ENCODE data around the gene HDAC5. TPM values are rescaled to one million over a fixed set of nuclear protein-coding genes. Genes with fewer than 3 reads are reported as not detected.
A peak's percentile ranks its signal among the peaks of the same experiment; 100 is the strongest.
"Not testable (repeated sequence)": the region's sequence is repeated elsewhere in the genome, so short reads cannot be mapped to it uniquely, and the experiment has no call there.

HDAC5 gene
- total RNA-seq, 2 donors from 2014 or later: 28.5 to 51.7 TPM

- no peak for DNase-seq (ENCODE audit: low spot score)
Observed at GRCh38 chr17:44115585-44116415, 7.6 kb downstream of the HDAC5 start.

DNA sequence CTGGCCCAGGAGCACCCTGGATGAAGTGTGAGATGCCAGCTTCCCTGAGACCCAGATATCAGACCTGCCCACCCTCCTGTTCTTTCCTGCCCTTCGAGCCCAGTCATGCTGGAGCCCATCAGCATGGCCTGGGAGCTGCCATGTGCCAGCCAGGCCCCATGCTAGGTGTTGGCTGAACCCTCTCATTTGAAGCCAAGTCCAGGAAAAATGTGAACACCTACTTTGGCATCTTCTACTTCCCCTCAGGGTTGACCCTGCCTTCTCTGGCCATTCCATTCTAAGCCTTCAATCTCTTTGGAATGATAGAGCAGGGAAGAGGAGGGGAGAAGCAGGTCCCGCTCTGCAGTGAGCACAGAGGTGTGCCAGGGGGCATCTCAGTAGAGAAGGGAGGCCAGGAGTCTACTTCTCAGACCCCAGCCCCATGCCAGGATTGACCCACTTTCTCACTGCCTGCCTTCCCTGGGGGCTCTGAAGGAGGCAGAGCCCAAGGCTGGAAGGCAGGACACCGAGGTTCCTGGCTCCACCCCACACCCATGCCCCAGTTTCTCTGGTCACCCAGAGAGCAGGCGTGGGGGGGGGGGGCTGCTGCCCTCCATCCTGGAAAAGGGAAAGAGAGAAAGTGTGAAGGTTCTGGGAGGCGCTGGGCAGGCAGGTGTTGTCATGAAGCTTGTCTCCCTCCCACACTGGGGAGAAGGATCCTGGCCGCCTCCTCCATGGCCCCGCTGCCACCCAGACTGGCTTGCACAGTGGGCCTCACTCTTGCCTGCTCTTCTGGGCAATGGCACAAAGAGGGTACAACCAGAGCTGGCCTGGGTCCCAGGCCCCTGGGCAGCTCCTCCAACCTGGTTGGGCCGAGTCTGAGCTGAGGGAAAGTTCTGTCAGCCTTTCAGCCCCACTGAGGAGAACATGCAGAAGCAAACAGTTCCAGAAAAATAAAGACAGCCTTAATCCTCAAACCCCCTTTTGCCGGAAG lies 9.3 kb downstream of the HDAC5 start:
- no peak for DNase-seq (ENCODE audit: low spot score)
- intact Hi-C loops (cut with DNase I): loop anchor here in 1 of 2 donors (5.0 kb wide), 1 partner anchor 753 kb away; no protein-coding TSS in a partner anchor

More at GRCh38 chr17:44115585-44116415, 7.6 kb downstream of the HDAC5 start:
- intact Hi-C loops (cut with DNase I): loop anchor here in 1 of 2 donors (5.0 kb wide), 1 partner anchor 43 kb away; the partner anchor contains the start of gene G6PC3

GRCh38 chr17:44113382-44113781 lies 10.1 kb downstream of the HDAC5 start:
- intact Hi-C loops (cut with DNase I): loop anchor here in 1 of 2 donors (5.0 kb wide), 1 partner anchor 754 kb away; no protein-coding TSS in a partner anchor
- DNase-seq (ENCODE audit: low spot score): no peak

DNA sequence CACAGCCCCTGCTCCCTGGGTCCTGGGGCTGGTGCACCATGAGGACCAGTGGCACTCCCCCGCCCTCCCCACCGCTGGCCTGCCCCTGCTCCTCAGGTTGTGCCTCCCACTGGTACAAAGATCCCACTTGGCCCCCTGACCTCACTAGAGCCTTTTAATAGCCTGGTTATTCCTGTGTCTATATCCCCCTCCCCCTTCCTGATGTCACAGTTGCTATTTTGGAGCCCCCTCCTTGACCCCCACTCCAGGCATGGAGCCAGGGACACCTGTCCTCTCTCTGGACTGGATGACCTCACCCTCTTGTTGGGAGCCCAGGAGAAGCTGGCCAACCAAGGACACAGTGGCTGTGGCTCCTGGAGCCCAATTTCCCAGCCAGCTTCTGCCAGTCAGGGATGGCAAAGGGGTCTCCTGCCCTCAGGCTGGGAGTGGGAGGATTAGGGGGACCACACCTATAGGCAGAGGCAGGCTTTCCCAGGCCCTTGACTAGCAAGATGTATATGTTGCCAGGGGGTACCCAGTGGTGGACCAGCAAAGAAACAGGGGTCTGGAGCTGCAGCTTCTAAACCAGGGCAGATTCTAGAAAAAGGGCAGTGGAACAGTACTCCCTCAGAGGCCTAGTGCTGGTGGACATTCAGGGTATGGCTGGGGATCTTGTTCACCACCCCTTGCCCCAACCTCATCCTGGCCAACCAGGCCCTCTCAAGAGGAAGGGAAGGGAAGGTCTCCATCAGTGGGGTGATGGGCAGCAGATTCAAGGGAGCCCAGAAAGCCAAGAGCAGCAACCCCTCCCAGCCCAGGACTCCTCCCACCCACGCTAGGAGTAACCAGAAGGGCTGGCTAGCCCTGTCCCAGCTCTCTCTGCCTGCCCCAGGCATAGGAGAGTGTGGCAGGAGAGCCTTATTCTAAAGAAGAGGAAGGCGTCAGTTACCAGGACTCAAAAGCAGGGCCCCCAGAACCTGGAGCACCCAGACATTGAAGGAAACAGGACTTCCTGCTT lies 10.9 kb downstream of the HDAC5 start:
- no peak for DNase-seq (ENCODE audit: low spot score)
- intact Hi-C loops (cut with DNase I): loop anchor here in 1 of 2 donors (5.0 kb wide), 1 partner anchor 755 kb away; no protein-coding TSS in a partner anchor

- intact Hi-C loops (cut with DNase I): loop anchor here in 1 of 2 donors (5.0 kb wide), 1 partner anchor 756 kb away; no protein-coding TSS in a partner anchor
- no peak for DNase-seq (ENCODE audit: low spot score)
Observed at GRCh38 chr17:44111777-44112176, 11.7 kb downstream of the HDAC5 start.

GRCh38 chr17:44110823-44111633 lies 12.4 kb downstream of the HDAC5 start:
- peak; percentile 99 for DNase-seq (ENCODE audit: low spot score)
- intact Hi-C loops (cut with DNase I): loop anchor here in 1 of 2 donors (5.0 kb wide), 1 partner anchor 756 kb away; no protein-coding TSS in a partner anchor

DNA sequence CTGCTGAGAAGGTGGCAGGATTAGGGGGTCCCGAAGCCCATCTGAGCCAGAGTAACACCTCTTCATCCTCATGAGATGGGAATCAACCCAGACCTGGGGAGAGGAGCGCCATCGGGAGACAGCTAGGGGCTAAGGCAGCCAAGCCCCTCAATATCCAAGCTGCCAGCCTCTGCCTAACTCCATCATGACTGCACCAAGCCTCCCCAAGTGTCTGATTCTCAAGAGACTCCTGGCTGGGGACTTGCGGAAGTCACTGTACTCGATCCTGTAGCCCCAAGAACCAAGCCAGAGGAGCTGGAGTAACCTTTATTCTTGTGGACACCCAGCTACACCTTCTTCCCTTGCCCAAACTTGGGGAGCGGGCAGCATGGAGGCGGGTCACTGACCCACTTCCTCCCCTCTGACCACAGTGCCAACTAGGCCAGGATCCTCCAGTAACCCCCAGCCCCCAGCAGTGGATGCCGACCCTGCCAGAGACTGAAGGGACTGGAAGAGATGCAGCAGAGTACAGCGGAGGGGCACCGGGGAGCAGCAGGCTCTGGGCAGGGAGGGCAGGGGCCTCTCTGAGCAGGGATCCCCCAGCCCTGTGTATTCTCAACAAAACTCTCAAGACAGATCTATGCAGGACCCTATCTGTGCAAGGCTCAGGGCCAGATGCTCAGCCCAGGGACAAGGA lies 13.3 kb downstream of the HDAC5 start:
- DNase-seq (ENCODE audit: low spot score): no peak
- intact Hi-C loops (cut with DNase I): loop anchor here in 1 of 2 donors (5.0 kb wide), 1 partner anchor 757 kb away; no protein-coding TSS in a partner anchor

DNA sequence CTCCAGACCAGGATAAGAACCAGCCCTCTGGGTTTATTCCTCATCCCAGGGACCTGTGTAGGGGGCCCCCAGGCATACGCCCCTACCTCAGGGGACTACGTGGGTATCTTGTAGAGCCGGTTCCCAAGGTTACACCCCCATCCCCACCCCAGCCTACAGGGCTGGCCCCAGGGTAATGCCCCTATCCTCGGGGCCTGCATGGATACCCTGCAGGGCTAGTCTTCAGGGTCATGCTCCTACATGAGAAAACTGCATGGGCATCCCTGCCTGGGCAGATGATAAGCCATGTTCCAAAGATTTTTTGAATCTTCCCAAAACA lies 14.2 kb downstream of the HDAC5 start:
- intact Hi-C loops (cut with DNase I): no loop called here
- DNase-seq (ENCODE audit: low spot score): no peak

- peak; percentile 97 for DNase-seq (ENCODE audit: low spot score)
- intact Hi-C loops (cut with DNase I): no loop called here
Observed at GRCh38 chr17:44108440-44109311, 14.8 kb downstream of the HDAC5 start.

GRCh38 chr17:44106801-44107200 lies 16.6 kb downstream of the HDAC5 start:
- intact Hi-C loops (cut with DNase I): no loop called here
- no peak for DNase-seq (ENCODE audit: low spot score)

GRCh38 chr17:44105941-44106340 lies 17.5 kb downstream of the HDAC5 start:
- intact Hi-C loops (cut with DNase I): no loop called here
- DNase-seq (ENCODE audit: low spot score): no peak

GRCh38 chr17:44105483-44105882 lies 18.0 kb downstream of the HDAC5 start:
- intact Hi-C loops (cut with DNase I): no loop called here
- DNase-seq (ENCODE audit: low spot score): no peak

DNA sequence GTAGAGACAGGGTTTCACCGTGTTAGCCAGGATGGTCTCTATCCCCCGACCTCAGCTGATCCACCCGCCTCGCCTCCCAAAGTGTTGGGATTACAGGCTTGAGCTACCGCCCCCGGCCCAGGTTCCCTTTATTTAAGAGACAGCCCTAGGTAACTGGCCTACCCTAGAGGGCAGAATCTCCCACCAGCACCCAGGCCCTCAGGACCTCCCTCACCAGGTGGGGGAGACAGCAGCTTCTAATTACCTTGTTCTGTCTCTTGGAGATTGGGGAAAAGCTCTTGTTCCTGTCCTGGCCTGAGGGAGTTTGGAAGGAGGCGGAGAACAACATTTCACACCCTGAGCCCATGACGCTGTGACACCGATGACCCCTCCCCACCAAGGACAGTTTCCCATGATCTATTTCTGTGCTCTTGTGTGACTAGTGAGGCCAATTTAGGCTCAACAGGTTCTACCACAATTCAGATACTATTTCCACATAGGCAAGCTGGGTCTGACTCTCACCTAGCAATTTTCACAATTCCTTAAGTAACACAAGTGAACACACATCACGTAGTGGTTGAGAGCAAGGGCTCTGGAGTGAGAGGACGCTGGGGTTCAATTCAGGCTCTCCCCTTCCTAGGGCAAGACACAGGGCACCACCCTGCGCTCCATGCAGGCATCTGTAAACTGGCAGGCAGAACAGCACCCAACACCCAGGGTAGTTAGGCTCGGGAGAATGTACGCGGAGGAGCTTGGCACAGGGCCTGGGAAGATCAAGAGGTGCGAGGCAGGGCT lies 20.4 kb downstream of the HDAC5 start:
- intact Hi-C loops (cut with DNase I): no loop called here

GRCh38 chr17:44101858-44102257 lies 21.6 kb downstream of the HDAC5 start:
- intact Hi-C loops (cut with DNase I): not testable (repeated sequence)

More for the DNA sequence above, 20.4 kb downstream of the HDAC5 start:
- no peak for DNase-seq (ENCODE audit: low spot score)

More at GRCh38 chr17:44101858-44102257, 21.6 kb downstream of the HDAC5 start:
- not testable (repeated sequence) for DNase-seq (ENCODE audit: low spot score)
